HCT116 (cell line): Measurements from ENCODE around the gene KIAA0319L.

Experiments
- CTCF ChIP-seq, 3 experiments: fragments of 200-600 bp in 1 of 3; sonication (generic) in 1 of 3; IDR thresholded peaks in 2 of 3; conservative IDR thresholded peaks in 1 of 3; 2 replicates each; pipeline ENCODE4 v1.5.1; 2012 to 2017; ENCODE audit warnings: low read depth in 2 of 3, low read length in 2 of 3, antibody characterized with exemption in 1 of 3, borderline replicate concordance in 1 of 3, control low read depth in 1 of 3, mild to moderate bottlenecking in 1 of 3, mixed read lengths in 1 of 3, mixed run types in 1 of 3, moderate library complexity in 1 of 3; ENCODE audit not compliant: insufficient read depth in 1 of 3
- EZH2 ChIP-seq: fragments of 200-600 bp; sonication (generic); IDR thresholded peaks from 2 replicates; pipeline ENCODE4 v1.6.1; 2017; ENCODE audit warnings: antibody characterized with exemption, mixed run types
- EZH2phosphoT487 ChIP-seq: fragments of 200-600 bp; IDR thresholded peaks from 2 replicates; pipeline ENCODE4 v1.6.1; 2018; ENCODE audit warnings: antibody characterized with exemption, borderline replicate concordance
- YY1 ChIP-seq: IDR thresholded peaks from 2 replicates; pipeline ENCODE4 v1.6.1; 2011; ENCODE audit warnings: low read length, low read depth, moderate library complexity, mild to moderate bottlenecking; ENCODE audit not compliant: insufficient replicate concordance; ENCODE audit errors: extremely low read depth

- TF ChIP-seq YY1 (no peak), CTCF (IDR thresholded peaks at IDR 0.05 in 2 of 3, conservative IDR thresholded peaks at IDR 0.05 in 1 of 3; ENCODE audit: borderline replicate concordance in 1 of 3, insufficient read depth in 1 of 3, low read depth in 2 of 3, low read length in 2 of 3) (no peak), EZH2phosphoT487 (no peak), EZH2 (no peak)
Measured at GRCh38 chr1:35453031-35453430, 104.2 kb downstream of the KIAA0319L start.
